ENCODE data around the gene TMEM163. TPM values are rescaled to one million over a fixed set of nuclear protein-coding genes. Genes with fewer than 3 reads are reported as not detected.

The TMEM163 gene
- total and polyA plus RNA-seq, 9 donors: 0.24 to 3.6 (median 1.5) TPM

DNA sequence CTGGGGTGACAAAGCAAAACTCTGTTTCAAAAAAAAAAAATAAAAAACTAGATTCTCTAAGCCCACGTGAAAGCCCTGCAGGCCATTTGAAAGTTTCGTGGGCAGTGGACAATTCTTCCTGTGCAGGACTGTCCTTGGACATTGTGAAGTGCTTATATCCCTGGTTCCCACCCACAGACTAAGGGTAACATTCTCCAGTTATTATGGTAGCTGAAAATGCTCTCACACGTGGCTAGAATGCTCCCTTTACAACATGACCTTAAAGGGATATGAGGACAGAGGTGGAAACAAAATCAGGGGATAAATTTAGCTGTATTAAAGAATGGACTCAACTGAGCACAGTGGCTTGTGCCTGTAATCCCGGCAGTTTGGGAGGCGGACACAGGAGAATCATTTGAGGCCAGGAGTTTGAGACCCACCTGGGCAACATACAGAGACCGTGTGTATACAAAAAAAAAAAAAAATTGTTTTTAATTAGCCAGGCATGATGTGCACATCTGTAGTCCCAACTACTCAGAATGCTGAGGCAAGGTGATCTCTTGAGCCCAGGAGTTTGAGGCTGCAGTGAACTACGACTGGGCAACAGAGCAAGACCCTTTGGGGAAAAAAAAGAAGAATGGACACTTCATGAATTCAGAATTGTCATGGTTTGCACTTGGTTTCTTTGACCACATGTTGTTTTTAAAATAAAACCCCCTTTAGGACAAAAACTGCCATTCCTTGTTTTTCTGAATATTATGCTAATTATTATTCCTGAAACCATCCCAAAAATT lies 297.1 kb downstream of the TMEM163 start:
- 70 to 77% (median 72%) methylated on average over 7 of the region's 7 CpGs for WGBS, 3 donors
- H3K27ac ChIP-seq: no peak overlapping the region
- intact Hi-C loops (cut with DNase I): no loop called here

GRCh38 chr2:134420920-134421319 lies 297.9 kb downstream of the TMEM163 start:
- Histone ChIP-seq H3K27me3 (no peaks in the 10 kb centered on the region), H3K9me3 (no peaks in the 10 kb centered on the region), H3K4me1 (ENCODE audit: insufficient read depth) (no peaks in the 10 kb centered on the region), H3K27ac (no peak overlapping the region), H3K36me3 (no peaks in the 10 kb centered on the region), H3K4me3 (no peak overlapping the region)
- intact Hi-C loops (cut with DNase I): no loop called here
- no peak for DNase-seq
- no peak for TF ChIP-seq POLR2A (IDR thresholded peaks at IDR 0.05)
- TF ChIP-seq EP300 (IDR thresholded peaks at IDR 0.05): no peak
- TF ChIP-seq, protein P1, sequence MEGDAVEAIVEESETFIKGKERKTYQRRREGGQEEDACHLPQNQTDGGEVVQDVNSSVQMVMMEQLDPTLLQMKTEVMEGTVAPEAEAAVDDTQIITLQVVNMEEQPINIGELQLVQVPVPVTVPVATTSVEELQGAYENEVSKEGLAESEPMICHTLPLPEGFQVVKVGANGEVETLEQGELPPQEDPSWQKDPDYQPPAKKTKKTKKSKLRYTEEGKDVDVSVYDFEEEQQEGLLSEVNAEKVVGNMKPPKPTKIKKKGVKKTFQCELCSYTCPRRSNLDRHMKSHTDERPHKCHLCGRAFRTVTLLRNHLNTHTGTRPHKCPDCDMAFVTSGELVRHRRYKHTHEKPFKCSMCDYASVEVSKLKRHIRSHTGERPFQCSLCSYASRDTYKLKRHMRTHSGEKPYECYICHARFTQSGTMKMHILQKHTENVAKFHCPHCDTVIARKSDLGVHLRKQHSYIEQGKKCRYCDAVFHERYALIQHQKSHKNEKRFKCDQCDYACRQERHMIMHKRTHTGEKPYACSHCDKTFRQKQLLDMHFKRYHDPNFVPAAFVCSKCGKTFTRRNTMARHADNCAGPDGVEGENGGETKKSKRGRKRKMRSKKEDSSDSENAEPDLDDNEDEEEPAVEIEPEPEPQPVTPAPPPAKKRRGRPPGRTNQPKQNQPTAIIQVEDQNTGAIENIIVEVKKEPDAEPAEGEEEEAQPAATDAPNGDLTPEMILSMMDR (IDR thresholded peaks at IDR 0.05): no peak
- 85 to 90% (median 89%) methylated on average over 3 of the region's 3 CpGs for WGBS, 3 donors

More for the DNA sequence above, 297.1 kb downstream of the TMEM163 start:
- Histone ChIP-seq H3K36me3 (no peaks in the 10 kb centered on the region), H3K4me1 (ENCODE audit: insufficient read depth) (no peaks in the 10 kb centered on the region), H3K9me3 (no peaks in the 10 kb centered on the region), H3K27me3 (no peaks in the 10 kb centered on the region), H3K4me3 (no peak overlapping the region)
- TF ChIP-seq EP300 (IDR thresholded peaks at IDR 0.05): no peak
- no peak for TF ChIP-seq POLR2A (IDR thresholded peaks at IDR 0.05)
- TF ChIP-seq, protein P1 (IDR thresholded peaks at IDR 0.05): no peak
- no peak for DNase-seq

DNA sequence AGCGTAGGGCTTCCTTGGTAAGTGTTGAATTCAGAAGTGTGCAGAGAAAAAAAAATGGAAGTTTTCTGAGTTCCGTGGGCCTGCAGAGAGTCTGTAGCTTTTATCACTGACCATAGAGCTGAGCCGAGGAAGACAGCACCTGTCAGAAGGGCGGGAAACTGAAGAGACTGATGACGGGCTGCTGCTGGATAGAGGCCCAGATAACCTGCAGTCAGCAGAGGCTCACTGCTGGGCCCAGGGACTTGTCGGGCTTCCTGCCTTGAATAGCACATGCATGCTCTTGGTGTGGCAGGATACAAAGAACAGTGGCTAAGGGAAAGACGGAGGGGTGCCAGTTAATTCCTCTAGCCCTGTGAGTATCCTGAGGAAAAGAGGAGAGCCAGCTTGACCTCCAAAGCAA lies 298.5 kb downstream of the TMEM163 start:
- 90 to 91% (median 90%) methylated on average over 7 of the region's 7 CpGs for WGBS, 3 donors
- Histone ChIP-seq H3K27me3 (no peaks in the 10 kb centered on the region), H3K9me3 (no peaks in the 10 kb centered on the region), H3K4me1 (ENCODE audit: insufficient read depth) (no peaks in the 10 kb centered on the region), H3K4me3 (no peak overlapping the region), H3K36me3 (no peaks in the 10 kb centered on the region), H3K27ac (no peak overlapping the region)
- TF ChIP-seq POLR2A (IDR thresholded peaks at IDR 0.05): no peak
- no peak for TF ChIP-seq EP300 (IDR thresholded peaks at IDR 0.05)
- TF ChIP-seq, protein P1 (IDR thresholded peaks at IDR 0.05): no peak
- DNase-seq: no peak
- intact Hi-C loops (cut with DNase I): no loop called here

GRCh38 chr2:134417968-134418582 lies 300.7 kb downstream of the TMEM163 start:
- 92 to 93% (median 93%) methylated on average over 5 of the region's 5 CpGs for WGBS, 3 donors
- intact Hi-C loops (cut with DNase I): loop anchor here in 1 of 4 donors (10.0 kb wide), 1 partner anchor 303 kb away; no protein-coding TSS in a partner anchor
- Histone ChIP-seq H3K27ac (no peak overlapping the region), H3K4me1 (ENCODE audit: insufficient read depth) (no peaks in the 10 kb centered on the region), H3K9me3 (no peaks in the 10 kb centered on the region), H3K4me3 (no peak overlapping the region), H3K36me3 (no peaks in the 10 kb centered on the region), H3K27me3 (no peaks in the 10 kb centered on the region)
- no peak for DNase-seq
- TF ChIP-seq POLR2A (IDR thresholded peaks at IDR 0.05) (no peak), EP300 (IDR thresholded peaks at IDR 0.05) (no peak)
- TF ChIP-seq, protein P1 (IDR thresholded peaks at IDR 0.05): no peak
